Colonic mucosa (tissue), 4 donors: ENCODE data around the gene ENSA. TPM values are rescaled to one million over a fixed set of nuclear protein-coding genes. Genes with fewer than 3 reads are reported as not detected.
"Not testable (repeated sequence)": the region's sequence is repeated elsewhere in the genome, so short reads cannot be mapped to it uniquely, and the experiment has no call there.

Experiments
- DNase-seq: peaks from one replicate; pipeline ENCODE4 v3.0.0-alpha.2; 2020
- H3K27ac ChIP-seq: fragments of 200-600 bp; one replicate; pipeline ENCODE4 v1.8.0; 2021
- H3K27me3 ChIP-seq: fragments of 200-600 bp; one replicate; pipeline ENCODE4 v1.8.0; 2021
- H3K36me3 ChIP-seq: fragments of 200-600 bp; one replicate; pipeline ENCODE4 v1.8.0; 2021
- H3K4me1 ChIP-seq: fragments of 200-600 bp; one replicate; pipeline ENCODE4 v1.8.0; 2021; ENCODE audit warnings: mild to moderate bottlenecking
- H3K4me3 ChIP-seq: fragments of 200-600 bp; one replicate; pipeline ENCODE4 v1.8.0; 2021
- H3K9ac ChIP-seq, 2 donors: one replicate each; pipeline ENCODE4 v1.7.0; 2013; ENCODE audit warnings: control low read depth in 2 of 2, low read depth in 2 of 2, low read length in 2 of 2
- H3K9me3 ChIP-seq: fragments of 200-600 bp; one replicate; pipeline ENCODE4 v1.8.0; 2021
- CTCF ChIP-seq: fragments of 200-600 bp; IDR thresholded peaks from one replicate; pipeline ENCODE4 v1.8.0; 2022; ENCODE audit warnings: antibody characterized with exemption, mild to moderate bottlenecking
- intact Hi-C: fragments of 100-400 bp; cut with DNase I; formaldehyde crosslinking; loops from one replicate; pipeline ENCODE4 v1.14.1; 2022
- total RNA-seq, 2 donors: library from RNA; stranded (reverse); fragmentation: NEBNext Ultra II Directional in 1 of 2; extraction: Animal tissue kit (Norgen Biotek cat#: 25700) in 1 of 2; gene quantifications; one replicate each; pipeline ENCODE4 v1.2.1, GENCODE V29; 2021
- donor health status: healthy.
- donor health status: DM: no; HTN: no; CAD: no.
- donor health status: DM: no; HTN: no; CAD: no.

ENSA gene
- total RNA-seq, 2 donors from 2014 or later, result 199 to 227 TPM

- H3K27me3 ChIP-seq, result no peaks in the 10 kb centered on the region
- no peak for TF ChIP-seq CTCF
- no peak for DNase-seq
- peak overlapping the region; percentile 87 for H3K4me3 ChIP-seq
- peak overlapping the region; percentile 98 for H3K27ac ChIP-seq
- peaks cover 5% of the 10 kb centered on the region for H3K4me1 ChIP-seq
- H3K36me3 ChIP-seq, result peaks cover 11% of the 10 kb centered on the region
- H3K9me3 ChIP-seq, result no peaks in the 10 kb centered on the region
- intact Hi-C loops, result loop anchor here (5.0 kb wide), 1 partner anchor 46 kb away; no protein-coding TSS in a partner anchor
- peak overlapping the region in 1 of 2 donors; percentile 99 for H3K9ac ChIP-seq
Observed at GRCh38 chr1:150576367-150576711, 53.1 kb downstream of the ENSA start.

GRCh38 chr1:150575518-150576366 is 53.7 kb downstream of the ENSA start:
- peaks cover 11% of the 10 kb centered on the region for H3K36me3 ChIP-seq
- peak overlapping the region; percentile 13 to 99 for H3K9ac ChIP-seq
- no peaks in the 10 kb centered on the region for H3K9me3 ChIP-seq
- no peaks in the 10 kb centered on the region for H3K27me3 ChIP-seq
- DNase-seq, result no peak
- peak overlapping the region; percentile 87 for H3K4me3 ChIP-seq
- intact Hi-C loops, result loop anchor here (5.0 kb wide), 1 partner anchor 47 kb away; no protein-coding TSS in a partner anchor
- H3K4me1 ChIP-seq, result peaks cover 8% of the 10 kb centered on the region
- peak overlapping the region; percentile 98 for H3K27ac ChIP-seq
- TF ChIP-seq CTCF, result no peak

GRCh38 chr1:150575072-150575489 is 54.3 kb downstream of the ENSA start:
- Histone ChIP-seq H3K27ac (peak overlapping the region; percentile 98), H3K9me3 (no peaks in the 10 kb centered on the region), H3K4me3 (peak overlapping the region; percentile 87), H3K27me3 (no peaks in the 10 kb centered on the region), H3K4me1 (peaks cover 12% of the 10 kb centered on the region), H3K9ac (peak overlapping the region in 1 of 2 donors; percentile 99), H3K36me3 (peaks cover 11% of the 10 kb centered on the region)
- DNase-seq, result no peak
- intact Hi-C loops, result loop anchor here (5.0 kb wide), 1 partner anchor 47 kb away; no protein-coding TSS in a partner anchor
- no peak for TF ChIP-seq CTCF

- H3K27me3 ChIP-seq, result no peaks in the 10 kb centered on the region
- peaks cover 11% of the 10 kb centered on the region for H3K36me3 ChIP-seq
- peak overlapping the region; percentile 87 for H3K4me3 ChIP-seq
- peak overlapping the region; percentile 98 for H3K27ac ChIP-seq
- H3K9ac ChIP-seq, result peak overlapping the region in 1 of 2 donors; percentile 52
- no peaks in the 10 kb centered on the region for H3K9me3 ChIP-seq
- DNase-seq, result no peak
- intact Hi-C loops, result loop anchor here (5.0 kb wide), 1 partner anchor 48 kb away; no protein-coding TSS in a partner anchor
- no peak for TF ChIP-seq CTCF
- H3K4me1 ChIP-seq, result peaks cover 18% of the 10 kb centered on the region
Observed at GRCh38 chr1:150574260-150575071, 54.9 kb downstream of the ENSA start.

GRCh38 chr1:150573648-150574071 is 55.8 kb downstream of the ENSA start:
- Histone ChIP-seq H3K36me3 (peaks cover 11% of the 10 kb centered on the region), H3K4me1 (peaks cover 19% of the 10 kb centered on the region), H3K27ac (peak overlapping the region; percentile 98)
- H3K9me3 ChIP-seq, DNase-seq, intact Hi-C loops, H3K9ac ChIP-seq, H3K4me3 ChIP-seq, H3K27me3 ChIP-seq: not testable (repeated sequence)
